NCI-H187 (cell line): Measurements from ENCODE around the gene USP32.
"Not testable (repeated sequence)": the region's sequence is repeated elsewhere in the genome, so short reads cannot be mapped to it uniquely, and the experiment has no call there.

ENCODE experiments used
- DNase-seq, 2 experiments: peaks; one replicate each; lab custom pipeline; 2025; lab: John Stamatoyannopoulos, UW

USP32 gene

DNA sequence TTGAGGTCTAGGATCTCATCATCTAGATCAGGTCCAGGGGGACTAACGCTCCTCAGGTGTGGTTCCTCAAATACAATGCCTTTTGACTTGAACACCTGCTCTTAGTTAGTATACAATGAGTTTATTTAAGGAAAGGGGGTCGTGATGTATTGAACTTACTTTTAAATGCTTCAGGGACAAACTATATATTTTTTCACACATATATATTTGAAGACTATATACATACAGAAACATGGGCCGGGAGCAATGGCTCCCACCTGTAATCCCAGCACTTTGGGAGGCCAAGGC lies 11.5 kb upstream of the USP32 start:
- no peak for DNase-seq

DNA sequence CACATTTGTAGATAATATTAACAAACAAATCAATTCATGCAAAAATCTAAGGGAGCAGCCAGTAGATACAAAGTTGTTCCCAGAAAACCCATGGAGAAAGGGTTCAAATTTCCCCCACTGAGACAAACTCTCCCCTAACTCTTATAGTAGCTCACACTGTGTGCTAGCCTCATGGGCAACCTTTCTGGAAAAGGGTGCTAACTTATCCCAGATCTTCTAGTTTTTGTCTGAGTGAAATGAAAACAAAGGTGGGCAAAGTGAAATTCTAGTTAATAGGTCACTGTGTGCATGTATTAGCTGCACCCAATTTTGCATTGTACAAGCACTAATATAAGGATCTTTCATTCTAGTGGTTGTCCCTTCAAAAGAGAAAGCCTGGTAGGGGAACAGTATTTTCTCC lies 9.9 kb upstream of the USP32 start:
- no peak for DNase-seq

DNA sequence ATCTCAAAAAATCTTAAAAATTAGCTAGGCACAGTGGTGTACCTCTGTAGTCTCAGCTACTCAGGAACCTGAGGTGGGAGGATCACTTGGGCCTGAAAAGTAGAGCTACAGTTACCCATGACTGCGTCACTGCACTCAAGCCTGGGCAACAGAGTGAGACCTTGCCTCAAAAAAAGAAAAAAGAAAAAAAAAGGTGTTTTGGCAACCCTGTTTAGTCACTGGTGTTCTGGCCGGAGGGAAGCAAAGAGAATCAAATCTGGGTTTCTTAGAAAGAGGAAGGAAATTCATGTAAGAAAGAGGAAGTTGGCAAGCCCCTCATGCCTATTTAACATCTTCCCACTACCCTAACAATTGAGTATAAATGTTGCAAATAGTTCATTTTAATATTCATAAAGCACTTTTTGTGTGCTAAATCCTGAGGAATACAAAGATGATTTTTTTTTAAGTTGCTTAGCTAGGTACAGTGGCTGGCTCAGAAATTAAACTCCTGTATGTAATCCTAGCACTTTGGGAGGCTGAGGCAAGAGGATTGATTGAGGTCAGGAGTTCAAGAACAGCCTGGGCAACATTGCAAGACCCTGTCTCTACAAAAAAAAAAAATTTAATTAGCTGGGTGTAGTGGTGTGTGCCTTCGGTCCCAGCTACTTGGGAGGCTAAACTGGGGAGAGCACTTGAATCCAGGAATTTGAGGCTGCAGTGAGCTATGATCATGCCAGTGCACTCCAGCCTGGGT lies 6.5 kb upstream of the USP32 start:
- DNase-seq: no peak

DNA sequence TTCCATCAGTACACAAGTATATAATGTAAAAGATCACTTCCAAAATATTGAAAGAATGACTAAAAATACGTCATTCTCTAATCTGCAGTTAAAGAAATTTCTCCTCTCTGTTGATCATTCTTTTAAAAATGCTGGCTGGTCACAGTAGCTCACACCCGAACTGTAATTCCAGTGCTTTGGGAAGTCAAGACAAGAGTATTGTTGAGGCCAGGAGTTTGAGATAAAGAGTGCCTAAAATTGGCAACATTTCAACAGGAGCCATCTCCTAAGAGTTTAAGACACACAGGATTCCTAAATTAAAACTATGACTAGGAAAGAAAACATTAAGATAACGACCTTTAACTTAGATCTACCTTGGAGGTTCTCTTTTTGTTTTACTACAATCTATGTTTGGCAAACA lies 4.5 kb upstream of the USP32 start:
- DNase-seq: no peak

DNA sequence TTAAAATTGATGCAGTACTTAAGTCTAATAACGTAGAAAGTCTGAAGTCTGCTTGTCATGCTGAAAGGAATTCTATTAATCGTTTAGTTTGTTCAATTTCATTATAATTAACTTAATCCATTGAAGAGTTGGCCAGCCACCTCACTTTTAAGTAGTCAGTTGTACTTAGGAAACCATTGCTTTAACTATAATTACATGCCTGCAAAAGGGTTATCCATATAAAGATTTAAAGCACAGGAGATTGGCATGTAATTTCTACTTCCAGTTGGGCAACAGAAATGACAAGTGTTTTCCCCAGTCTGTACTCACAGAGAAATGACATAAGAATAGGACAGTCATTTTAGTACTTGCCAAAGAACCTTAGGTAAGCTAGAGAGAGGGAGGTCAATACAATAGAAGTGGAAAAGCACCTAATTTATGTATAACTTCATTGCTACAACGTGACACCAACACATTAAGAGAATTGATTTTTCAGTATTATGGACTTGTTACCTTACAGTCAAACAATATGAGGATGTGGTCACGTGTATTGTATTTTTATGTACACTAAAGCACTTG lies 3.7 kb upstream of the USP32 start:
- DNase-seq: no peak

DNA sequence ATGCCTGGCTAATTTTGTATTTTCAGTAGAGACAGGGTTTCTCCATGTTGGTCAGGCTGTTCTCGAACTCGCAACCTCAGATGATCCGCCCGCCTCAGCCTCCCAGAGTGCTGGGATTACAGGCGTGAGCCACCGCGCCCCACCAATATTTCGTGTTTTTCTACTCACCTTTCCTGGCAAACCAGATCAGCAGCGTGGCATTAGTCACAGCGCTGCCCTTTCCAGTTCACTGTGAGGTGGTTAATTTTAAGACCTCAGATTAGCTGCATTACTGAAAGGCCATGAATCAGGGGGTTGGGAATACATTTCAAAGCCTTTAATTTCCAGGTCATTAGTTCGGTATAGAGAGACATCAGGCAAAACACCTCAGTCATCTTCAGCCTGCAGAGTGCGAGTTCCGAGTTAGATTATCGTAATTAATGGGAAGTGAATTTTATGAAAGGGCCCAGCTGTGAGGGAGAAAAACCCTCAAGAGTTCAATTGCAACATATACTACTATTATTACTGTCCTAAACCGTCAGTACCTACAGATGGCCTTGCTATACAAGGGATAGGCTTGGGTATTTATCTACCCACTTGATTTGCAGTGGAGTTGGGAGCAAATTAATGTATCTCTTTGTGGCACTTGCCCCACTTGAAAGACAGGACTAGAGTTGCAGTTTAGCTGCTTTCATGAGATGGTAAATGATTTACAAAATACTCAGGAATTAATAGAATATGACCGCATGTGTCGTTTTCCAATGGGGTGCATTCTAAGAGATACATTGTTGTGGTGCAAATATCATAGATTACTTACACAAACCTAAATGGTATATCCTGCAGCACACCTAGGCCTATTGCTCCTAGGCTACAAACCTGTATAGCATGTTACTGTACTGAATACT lies 2.1 kb upstream of the USP32 start:
- DNase-seq: no peak

DNA sequence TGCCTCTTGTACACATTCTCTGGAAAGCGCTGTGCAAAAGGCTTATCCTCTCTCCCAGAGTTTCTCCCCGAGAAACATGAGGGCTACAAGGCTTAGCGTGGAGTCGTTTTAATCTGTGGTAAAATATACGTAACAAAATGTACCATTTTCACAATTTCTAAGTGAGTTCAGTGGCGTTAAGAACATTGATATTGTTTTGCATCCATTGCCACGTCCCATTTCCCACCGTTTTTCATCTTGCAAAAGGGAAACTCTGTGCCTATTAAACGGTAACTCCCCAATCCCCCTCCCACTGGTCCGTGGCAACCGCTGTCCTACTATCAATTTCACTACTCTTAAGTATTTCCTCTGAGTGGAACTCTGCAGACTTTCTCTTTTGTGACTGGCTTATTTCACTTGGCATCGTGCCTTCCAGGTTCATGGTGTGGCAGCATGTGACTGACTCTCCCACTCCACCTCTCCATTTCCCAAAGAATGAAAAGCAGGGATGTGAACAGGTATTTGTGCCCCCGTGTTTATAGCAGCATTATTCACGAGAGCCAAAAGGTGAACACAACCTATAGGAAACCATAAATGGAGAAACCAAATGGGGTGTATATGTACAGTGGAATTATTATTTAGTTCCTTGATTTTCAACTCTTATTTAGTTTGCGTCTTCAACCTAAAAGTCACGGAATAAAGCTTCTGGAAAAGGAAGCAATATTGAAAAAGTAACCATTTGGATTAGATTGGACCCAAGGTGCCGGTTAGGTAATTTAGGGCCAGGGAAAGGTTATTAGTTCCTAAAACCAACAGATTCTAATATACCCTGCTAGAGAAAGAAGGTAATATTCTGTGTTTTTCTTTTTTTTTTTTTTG lies 1.1 kb upstream of the USP32 start:
- DNase-seq: peak; percentile 28 to 33

DNA sequence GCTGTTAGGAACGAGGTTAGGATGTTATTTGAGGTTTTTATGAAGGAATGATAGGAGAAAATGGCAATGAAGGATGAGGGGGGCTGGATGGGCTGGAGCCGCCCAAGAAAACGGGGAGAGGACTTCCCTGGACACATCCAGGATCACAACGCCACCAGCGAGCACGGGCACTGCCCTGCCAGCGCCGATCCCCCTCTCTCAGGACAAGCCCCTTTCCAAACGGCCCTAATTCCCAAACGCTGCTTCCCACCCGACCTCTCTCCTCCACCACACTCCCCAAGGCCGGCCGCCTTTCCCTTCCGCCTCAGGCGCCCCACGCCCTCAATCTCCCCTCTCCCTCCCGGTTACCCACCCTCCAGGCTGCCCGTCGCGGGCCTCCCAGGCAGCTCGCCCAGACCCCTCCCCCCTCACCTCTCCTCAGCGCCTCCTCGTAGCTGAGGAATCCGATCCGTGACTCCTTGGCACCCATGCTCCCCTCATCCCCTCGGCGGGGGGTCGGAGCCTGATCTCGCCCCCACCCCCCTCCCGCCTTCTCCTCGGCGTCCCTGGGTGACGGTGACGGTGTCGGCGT lies 377 bp downstream of the USP32 start:
- DNase-seq: peak in 1 of 2 experiments; percentile 78

DNA sequence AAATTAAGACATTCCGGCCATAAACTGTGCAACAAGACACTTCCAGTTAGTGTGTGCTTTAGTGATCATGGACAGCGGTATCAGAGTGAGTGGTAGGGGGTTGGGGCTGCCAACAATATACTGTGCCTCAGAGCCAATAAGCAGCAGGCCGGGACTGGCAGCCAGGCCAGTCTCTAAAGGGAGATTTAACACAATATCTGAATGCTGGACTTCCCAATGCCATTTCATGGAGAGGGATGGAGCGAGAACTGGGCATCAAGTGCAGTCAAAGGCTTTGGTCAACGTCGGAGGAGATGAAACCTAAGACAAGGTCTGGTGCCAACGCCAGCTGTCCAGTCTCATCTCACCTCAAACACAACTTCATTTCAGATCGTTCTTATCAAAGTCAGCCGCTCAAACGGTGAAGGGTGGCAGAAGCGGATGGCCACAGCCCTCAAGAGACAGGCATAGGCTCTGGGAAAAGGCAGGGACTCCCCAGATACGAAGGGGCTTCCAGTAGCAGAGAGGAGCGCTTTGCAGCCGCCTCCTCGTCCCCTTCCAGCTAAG lies 935 bp downstream of the USP32 start:
- no peak for DNase-seq

DNA sequence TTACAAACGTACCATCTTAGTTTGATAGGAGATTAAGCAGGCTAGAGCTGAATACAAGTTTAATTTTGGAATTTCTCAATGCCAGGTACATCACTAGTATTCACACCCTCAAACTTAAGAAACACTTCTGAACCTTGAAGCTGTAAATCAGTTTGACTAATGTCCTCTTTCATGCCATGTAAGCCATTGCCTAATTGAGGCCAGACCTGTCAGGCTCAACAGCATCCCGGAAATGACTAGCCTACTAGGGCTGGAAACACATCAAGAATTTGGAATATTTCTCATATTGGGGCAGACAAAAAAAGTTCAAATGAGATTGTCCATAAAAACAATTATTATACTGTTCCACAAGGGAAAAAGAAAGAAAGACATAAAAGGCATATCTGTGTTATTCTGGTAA lies 1.7 kb downstream of the USP32 start:
- no peak for DNase-seq

DNA sequence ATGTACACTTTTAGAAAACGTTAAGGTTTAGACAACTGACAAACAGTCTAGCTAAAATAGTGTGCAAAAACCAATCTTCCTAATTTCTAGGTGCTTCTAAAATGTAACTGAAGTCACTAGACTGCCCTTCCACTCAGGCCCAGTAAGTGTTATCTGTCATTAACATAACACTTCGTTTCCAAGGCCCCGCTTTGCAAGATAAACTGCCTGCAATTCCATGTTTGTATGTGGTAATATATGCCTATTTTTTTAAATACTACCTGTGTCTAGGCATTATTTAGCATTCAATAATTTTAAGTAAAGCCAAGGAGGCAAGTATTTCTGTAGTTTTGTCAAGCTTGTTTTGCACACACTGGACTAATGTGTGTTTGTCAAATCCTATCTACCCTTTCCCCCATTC lies 3.2 kb downstream of the USP32 start:
- DNase-seq: no peak

DNA sequence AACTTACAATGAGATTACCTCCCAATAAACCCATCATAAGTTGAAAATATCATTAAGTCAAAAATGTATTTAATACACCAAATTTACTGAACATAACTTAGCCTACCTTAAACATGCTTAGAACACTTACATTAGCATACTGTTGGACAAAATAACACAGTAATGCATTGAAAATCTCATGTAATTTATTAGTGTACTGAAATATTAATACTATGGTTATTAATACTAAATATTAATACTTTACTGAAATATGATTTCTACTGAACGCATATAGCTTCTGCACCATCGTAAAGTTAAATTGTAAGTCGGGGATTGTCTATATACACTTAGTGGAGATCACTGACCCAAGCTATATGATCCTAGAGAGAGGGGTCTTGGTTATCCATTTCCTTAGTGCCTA lies 4.3 kb downstream of the USP32 start:
- DNase-seq: no peak

DNA sequence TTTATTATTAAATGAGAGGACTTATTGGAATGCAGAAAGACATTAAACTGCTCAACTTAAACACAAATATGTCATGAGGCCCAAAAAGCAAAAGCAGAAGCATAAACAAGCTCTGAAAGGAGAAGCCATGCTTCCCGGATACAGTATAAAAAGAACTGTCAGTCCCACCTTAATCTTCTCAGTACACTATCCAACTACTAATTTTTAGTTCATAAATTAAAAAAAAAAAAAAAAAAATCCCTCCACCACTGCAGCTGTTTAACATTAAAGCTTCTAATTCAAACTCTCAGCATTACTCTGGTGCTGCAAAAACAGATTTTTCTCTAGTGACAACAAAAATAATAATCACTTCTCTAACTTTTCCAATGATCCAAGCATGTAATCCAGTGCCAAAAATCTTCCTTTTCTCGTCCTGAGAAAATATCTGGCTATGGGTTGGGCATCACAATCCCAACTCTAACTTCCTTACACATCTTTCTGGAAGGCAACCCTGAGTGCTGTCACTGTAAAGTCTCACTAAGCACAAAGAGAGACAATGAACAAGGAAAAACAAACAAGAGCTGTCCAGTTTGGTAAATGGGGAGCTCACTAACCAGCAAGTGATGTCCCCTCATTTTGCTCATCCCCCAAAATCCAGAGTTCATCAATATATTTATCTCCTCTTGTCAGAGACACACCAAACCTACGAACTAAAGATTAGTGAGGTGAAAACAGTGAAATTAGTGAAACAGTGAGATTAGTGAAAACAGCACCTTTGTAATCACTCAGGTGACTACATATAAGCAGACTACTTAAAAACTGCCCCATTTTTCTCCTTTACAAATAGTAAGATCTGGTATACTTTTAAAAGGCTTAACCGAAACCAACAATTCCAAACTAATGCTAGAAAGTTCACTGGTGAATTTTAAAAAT lies 5.5 kb downstream of the USP32 start:
- no peak for DNase-seq

DNA sequence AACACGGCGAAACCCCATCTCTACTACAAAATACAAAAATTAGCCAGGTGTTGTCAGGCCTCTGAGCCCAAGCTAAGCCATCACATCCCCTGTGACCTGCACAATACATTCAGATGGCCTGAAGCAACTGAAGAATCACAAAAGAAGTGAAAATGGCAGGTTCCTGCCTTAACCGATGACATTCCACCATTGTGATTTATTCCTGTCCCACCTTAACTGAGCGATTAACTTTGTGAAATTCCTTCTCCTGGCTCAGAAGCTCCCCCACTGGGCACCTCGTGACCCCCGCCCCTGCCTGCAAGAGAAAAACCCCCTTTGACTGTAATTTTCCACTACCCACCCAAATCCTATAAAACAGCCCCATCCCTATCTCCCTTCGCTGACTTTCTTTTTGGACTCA lies 7.0 kb downstream of the USP32 start:
- not testable (repeated sequence) for DNase-seq

DNA sequence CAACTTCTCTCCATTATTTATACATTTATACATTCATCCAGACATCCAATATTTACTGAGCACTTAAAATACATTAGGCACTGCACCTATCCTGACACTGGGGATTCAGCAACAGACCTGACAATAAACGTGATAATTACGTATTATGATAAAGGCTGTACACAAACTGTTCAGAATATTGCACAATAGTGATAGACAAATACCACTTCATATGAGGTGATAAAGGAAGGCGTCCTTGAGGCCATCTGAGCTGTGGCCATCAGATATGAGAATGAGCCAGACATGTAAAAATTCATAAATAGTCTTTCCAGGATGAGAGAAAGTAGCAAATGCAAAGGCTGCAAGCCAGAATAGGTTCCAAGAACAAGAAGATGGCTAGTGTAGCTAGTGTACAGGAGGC lies 8.6 kb downstream of the USP32 start:
- DNase-seq: no peak

DNA sequence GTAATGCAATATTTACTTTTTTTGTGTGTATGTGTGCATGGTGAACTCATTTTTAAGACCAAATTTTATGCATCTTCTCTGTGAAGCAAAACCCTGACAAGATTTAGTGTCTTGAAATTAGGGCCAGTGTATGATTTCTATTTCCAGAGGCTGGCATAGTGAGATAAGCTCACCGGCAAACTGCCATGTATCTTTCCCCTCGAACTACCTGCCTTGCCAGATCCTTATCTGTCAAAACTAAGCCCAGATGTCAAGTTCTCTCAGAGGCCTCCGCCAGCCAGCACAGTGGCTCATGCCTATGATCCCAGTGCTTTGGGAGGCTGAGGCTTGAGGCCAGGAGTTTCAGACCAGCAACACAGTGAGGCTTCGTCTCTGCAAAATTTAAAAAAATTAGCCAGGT lies 10.0 kb downstream of the USP32 start:
- no peak for DNase-seq

DNA sequence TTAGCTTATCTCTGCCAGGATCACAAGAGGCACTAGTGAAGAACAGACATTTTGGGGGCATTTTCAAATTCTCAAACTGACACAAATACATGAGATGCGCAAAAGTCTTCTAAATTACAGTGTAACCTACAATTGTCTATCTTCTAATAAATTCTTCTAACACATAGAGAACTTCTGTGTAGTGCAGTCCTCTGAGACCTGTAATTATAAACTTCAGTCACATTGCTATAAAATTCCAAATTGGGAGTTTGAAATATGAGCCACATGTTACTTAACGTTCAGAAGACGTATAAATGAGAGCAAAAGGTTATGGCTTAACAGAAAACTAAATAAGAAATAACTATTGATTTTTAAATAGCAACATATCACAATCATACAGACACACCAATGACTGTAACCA lies 12.5 kb downstream of the USP32 start:
- DNase-seq: not testable (repeated sequence)

DNA sequence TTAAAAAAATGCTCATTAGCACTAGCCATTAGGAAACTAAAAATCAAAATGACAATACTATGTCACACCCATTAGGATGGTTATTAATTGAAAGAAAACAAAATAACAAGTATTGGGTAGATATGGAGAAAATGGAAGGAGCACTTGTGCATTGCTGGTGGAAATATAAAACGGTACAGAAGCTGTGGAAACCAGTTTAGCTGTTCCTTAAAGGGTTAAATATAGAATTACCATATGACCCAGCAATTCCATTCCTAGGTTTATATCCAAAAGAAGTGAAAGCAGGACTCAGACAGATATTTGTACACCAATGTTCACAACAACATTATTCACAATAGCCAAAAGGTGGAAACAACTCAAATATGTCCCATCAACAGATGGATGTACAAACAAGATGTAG lies 13.7 kb downstream of the USP32 start:
- DNase-seq: not testable (repeated sequence)

DNA sequence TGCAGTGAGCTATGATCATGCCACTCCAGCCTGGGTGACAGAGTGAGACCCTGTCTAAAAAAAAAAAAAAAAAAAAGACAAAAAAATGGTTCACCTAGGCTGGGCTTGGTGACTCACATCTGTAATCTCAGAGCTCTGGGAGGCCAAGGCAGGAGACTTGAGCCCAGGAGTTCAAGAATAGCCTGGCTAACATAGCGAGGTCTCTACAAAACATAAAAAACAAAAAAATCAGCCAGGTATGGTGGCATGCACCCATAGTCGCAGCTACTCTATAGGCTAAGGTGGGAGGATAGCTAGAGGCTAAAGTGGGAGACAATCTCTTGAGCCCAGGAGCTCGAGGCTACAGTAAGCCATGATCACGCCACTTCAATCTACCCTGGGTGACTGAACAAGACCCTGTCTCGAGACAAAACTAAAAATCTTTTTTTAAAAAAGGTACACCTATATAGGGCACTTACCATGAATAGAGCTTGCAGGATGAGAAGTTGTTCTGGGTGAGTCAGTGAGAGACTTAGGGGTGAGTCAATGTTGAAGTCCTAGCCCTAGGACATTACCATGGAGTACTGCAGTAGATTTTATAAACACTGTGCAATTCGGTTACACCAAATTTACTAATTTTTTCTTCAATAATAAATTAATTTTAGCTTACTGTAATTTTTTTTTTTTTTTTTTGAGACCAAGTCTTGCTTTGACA lies 19.0 kb downstream of the USP32 start:
- DNase-seq: no peak
